ENCODE data around the gene STRBP. TPM values are rescaled to one million over a fixed set of nuclear protein-coding genes. Genes with fewer than 3 reads are reported as not detected.

STRBP gene
- total and polyA plus RNA-seq, 2 of the 4 experiments (the other 2 are of a cell fraction) = 2.1 to 2.5 TPM

DNA sequence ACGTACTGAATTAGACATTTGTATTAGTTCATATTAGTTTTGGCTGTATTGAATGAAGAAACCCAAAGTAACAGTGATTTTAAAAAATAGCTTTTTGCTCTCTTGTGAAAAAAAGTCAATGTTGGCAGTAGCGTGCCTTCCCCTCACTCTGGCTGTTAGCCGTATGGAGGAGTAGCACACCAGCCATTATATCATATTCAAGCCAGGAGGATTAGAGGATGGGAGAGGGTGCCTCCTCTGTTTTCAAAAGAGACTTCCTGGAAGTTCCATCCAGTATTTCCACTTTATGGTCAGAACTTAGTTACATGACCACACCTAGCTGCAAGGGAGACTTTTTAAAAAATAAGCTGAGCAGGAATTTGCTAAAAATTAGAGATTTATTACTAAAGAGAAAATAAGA is 193.8 kb downstream of the STRBP start:
- Histone ChIP-seq H3K4me1 (ENCODE audit: control insufficient read depth, insufficient read depth, low read length) (peaks cover 5% of the 10 kb centered on the region), H3K9me1 (ENCODE audit: insufficient read depth, low read length) (peaks cover 7% of the 10 kb centered on the region), H3K27ac (ENCODE audit: insufficient read depth, low read length) (no peak overlapping the region), H3K9ac (ENCODE audit: low read depth, low read length) (no peak overlapping the region), H2AFZ (replicated peaks; ENCODE audit: low read length, poor library complexity) (no peak overlapping the region), H3K56ac (ENCODE audit: extremely low read depth, insufficient read depth, low read length) (peak overlapping the region; percentile 16; the same call in 1 of the 2 replicates), H3K27me3 (ENCODE audit: control insufficient read depth, insufficient read depth, low read length) (no peaks in the 10 kb centered on the region), H2AK9ac (replicated peaks; ENCODE audit: low read depth, low read length, poor library complexity) (no peak overlapping the region), H3K9me3 (ENCODE audit: control insufficient read depth, insufficient read depth, low read length) (no peaks in the 10 kb centered on the region), H4K91ac (ENCODE audit: insufficient read depth, low read depth, low read length) (peak overlapping the region; percentile 46; the same call in 1 of the 2 replicates), H3K14ac (replicated peaks; ENCODE audit: low read depth, low read length) (peak overlapping the region; percentile 75), H2AK5ac (ENCODE audit: low read depth, low read length) (peak overlapping the region; percentile 65; the same call in 1 of the 2 replicates), H2BK15ac (ENCODE audit: low read depth, low read length) (no peak overlapping the region), H3K79me1 (ENCODE audit: low read depth in 1 of 2, low read length in 2 of 2) (peaks cover 0 to 17% of the 10 kb centered on the region in 2 experiments; a peak in 2 of 4 replicates), H2BK120ac (ENCODE audit: low read depth, low read length) (peak overlapping the region; percentile 78), H3K4me2 (ENCODE audit: low read depth, low read length) (no peak overlapping the region), H3K23ac (ENCODE audit: low read depth, low read length) (no peak overlapping the region; the same call in 1 of the 2 replicates), H4K8ac (ENCODE audit: low read depth in 2 of 2, low read length in 2 of 2) (peak overlapping the region in 1 of 2 experiments; percentile 72; a peak in 1 of 4 replicates), H2BK20ac (ENCODE audit: low read depth, low read length) (peak overlapping the region; percentile 74; the same call in 1 of the 2 replicates), H2BK5ac (ENCODE audit: low read depth, low read length, poor library complexity, severe bottlenecking) (peak overlapping the region; percentile 25), H3K18ac (ENCODE audit: low read depth, low read length) (no peak overlapping the region), H3K4ac (ENCODE audit: low read depth, low read length) (peak overlapping the region; percentile 81), H4K5ac (ENCODE audit: low read depth, low read length) (no peak overlapping the region), H3K4me3 (ENCODE audit: insufficient read depth, low read depth, low read length) (no peak overlapping the region), H3K36me3 (ENCODE audit: control insufficient read depth, insufficient read depth, low read length) (peaks cover 17% of the 10 kb centered on the region), H4K20me1 (ENCODE audit: insufficient read depth, low read length) (no peaks in the 10 kb centered on the region)
- ChIA-PET POLR2A (ENCODE audit: unreplicated experiment) (no interaction called here), CTCF (no interaction called here)
- DNase-seq (no peak), ATAC-seq (ENCODE audit: low read depth) (no peak)
- 100% methylated on average over 1 of the region's 3 CpGs; no CpG with 5 or more reads in 1 of the 2 experiments for WGBS, 2 experiments (ENCODE audit: extremely low coverage in 2 of 2, insufficient read length in 1 of 2)
- dilution Hi-C loops (cut with HindIII; ENCODE audit: low sequenced_read_pairs, unreplicated experiment) = no loop called here
- BruUV-seq (replicated peaks) = no TSS peak
- TF ChIP-seq MAFK (IDR thresholded peaks at IDR 0.05; ENCODE audit: low read depth, low read length) (no peak), SMC3 (IDR thresholded peaks at IDR 0.05; ENCODE audit: low read depth, low read length) (no peak), MAZ (IDR thresholded peaks at IDR 0.05; ENCODE audit: borderline replicate concordance, low read depth, low read length) (no peak), CEBPB (IDR thresholded peaks at IDR 0.05; ENCODE audit: low read depth, low read length) (no peak), CHD1 (IDR thresholded peaks at IDR 0.05; ENCODE audit: low read depth, low read length) (no peak), RAD21 (IDR thresholded peaks at IDR 0.05; ENCODE audit: low read length) (no peak), CTCF (conservative IDR thresholded peaks at IDR 0.05; ENCODE audit: low read depth, low read length) (no peak)
- intact Hi-C loops (cut with micrococcal nuclease) = no loop called here
- in situ Hi-C loops (cut with MboI; ENCODE audit: low sequenced_read_pairs) = no loop called here

Measured in IMR-90 (cell line).